HG03354 (cell line): Measurements from ENCODE around the gene CCDC177.
"Not testable (repeated sequence)": the region's sequence is repeated elsewhere in the genome, so short reads cannot be mapped to it uniquely, and the experiment has no call there.

Experiments
- ATAC-seq: cut with Tn5 transposase; IDR thresholded peaks from one replicate; pipeline ENCODE4 v1.9.1; 2021; ENCODE audit warnings: mild to moderate bottlenecking; ENCODE audit not compliant: unreplicated experiment, poor library complexity, severe bottlenecking

CCDC177 gene

DNA sequence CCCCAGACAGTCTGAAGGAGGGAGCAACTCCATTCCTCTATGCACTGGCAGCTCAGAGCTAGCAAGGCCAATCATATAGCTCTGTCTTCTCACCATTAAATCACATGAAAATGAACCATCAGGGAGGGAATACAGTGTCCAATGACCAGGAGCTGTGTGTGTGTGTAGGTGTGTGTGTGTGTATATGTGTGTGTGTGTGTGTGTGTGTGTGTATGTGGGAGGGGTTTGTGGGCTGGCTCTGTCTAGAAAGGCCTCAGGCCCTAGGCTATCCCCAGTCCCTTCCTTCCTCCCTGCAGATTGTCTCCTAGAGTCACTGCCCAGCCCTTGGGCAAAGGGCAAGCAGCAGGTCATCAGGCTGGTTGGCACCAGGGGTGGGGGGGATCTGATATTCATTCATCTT, 31.1 kb upstream of the CCDC177 start:
- ATAC-seq, result no peak

DNA sequence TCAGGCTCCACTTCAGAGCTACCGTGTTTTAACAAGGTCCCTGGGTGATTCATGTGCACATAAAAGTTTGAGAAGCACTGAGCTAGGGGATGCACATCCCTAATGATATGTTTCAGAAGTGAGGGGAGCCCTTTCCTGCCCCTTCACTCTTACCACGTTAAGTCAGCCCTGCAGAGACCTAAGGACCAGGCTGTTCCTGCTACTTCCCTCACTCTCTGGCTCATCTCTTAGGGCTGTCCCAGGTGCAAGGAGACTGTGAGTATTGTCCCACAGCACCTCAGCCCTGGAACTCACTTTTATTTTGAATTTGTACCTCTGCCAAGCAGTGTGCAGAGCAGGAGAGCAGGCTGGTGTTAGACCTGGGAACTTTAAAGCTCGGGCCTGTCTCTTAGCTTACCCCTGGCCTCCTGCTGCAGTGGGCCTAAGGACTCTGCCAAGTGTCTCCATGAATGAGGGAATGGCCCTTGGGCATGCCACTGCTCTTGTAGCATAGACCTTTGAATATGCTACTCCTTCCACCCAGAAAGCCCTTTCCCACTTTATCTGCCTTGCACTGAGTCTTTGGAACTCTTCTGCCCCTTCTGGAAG, 25.7 kb upstream of the CCDC177 start:
- no peak for ATAC-seq

DNA sequence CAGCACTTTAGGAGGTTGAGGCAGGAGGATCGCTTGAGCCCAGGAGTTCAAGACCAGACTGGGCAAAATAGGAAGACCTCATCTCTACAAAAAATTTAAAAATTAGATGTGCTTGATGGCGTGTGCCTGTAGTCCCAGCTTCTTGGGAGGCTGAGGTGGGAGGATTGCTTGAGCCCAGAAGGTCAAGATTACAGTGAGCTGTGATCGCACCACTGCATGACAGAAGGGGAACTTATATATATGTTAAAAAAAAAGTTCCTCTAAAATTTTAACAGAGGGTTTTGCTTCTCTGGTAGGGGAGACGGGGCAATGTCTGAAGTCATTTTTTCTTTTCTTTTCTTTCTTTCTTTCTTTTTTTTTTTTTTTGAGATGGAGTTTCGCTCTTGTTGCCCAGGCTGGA, 24.8 kb upstream of the CCDC177 start:
- not testable (repeated sequence) for ATAC-seq

DNA sequence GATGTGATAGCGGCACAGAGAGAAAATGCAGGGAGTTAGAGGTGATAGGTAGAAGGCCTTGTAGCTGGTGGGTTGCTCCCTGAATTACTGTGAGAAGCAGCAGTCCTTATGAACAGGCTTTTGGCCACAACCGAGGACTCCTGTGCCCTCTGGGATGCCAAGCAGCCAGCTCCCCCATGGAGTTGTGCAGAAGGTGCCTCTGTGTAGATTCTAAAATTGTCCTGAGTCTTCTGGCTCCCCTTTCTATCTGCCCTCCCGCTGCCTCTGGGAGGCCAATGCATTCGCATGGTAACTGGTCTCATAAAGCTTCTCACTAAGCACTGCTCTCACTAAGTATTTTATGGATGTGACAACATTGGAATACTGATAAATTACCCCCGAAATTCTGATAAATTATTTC, 20.7 kb upstream of the CCDC177 start:
- no peak for ATAC-seq

DNA sequence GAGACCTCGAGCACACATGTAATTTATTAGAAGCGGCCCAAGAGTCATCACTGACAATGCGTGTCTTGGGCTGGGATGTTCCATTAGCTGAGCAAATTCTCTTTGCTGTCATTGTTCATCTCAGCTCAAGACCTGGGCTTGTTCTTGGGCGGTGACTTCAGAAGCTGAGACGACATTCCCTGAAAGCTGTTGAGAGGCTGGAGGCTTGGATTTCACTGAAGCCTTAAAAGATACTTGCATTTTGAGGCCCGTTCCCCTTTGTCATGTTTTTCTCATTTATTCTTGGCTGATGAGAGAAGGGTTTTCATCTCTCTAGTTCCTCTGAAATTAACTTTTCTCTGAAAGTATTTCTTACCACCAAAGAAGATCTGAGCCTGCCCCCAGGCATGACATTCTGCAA, 20.2 kb upstream of the CCDC177 start:
- no peak for ATAC-seq

GRCh38 chr14:69593018-69593677, 18.5 kb upstream of the CCDC177 start:
- no peak for ATAC-seq

DNA sequence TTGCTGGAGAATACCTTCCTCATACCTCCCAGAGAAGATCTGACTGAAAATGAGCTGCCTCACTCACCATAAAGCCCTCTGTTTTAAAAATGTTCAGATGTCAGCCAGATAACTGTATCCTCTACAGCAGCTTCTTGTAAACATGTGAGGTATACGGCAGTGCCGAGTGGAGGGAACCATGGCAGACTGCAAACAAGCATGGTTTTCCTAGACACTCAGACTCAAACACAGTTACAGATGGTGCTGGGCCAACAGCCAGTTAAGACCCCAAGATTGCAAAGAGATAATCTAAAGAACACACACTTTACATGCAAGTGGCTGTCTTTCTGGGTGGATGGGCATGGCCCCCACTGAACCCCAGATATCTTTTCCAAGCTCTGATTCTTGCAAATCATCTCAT, 16.6 kb upstream of the CCDC177 start:
- ATAC-seq, result no peak

GRCh38 chr14:69587389-69587788, 12.7 kb upstream of the CCDC177 start:
- ATAC-seq, result no peak

DNA sequence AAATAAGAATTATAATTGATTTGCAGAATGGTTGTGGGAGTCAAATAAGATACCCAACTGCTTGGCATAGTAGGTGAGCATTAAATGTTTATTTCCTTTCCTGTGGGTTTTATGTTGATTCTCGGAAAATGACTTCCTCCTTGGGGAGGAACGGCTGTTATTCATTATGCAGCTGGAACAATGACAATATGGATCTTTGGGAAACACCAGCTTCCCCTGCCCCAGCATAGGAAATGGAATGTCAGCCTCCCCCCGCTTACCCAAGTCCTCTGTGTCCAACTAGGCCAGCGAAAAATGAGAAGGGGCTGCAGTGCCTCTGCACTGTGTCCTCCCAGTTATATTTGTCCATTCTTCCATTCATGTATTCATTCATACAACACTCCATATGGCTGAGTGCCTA, 11.7 kb upstream of the CCDC177 start:
- ATAC-seq, result no peak

GRCh38 chr14:69584389-69584788, 9.7 kb upstream of the CCDC177 start:
- no peak for ATAC-seq

GRCh38 chr14:69582829-69583228, 8.2 kb upstream of the CCDC177 start:
- no peak for ATAC-seq

DNA sequence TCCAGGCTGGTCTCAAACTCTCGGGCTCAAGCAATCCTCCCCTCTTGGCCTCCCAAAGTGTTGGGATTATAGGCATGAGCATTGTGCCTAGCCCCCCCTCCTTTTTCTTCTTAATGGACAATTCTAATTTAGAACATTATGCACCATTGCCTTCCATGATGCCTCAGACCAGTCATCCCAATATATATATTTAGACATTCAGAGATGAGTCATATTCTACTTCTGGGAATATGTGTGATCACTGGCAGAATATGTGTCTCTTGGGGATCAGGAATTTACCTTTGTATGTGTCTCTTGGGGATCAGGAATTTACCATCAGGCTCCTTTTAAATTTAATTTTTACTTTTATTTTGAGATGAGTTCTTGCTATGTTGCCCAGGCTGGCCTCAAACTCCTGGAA, 7.5 kb upstream of the CCDC177 start:
- no peak for ATAC-seq

GRCh38 chr14:69581316-69581935, 6.8 kb upstream of the CCDC177 start:
- no peak for ATAC-seq

GRCh38 chr14:69580009-69580577, 5.4 kb upstream of the CCDC177 start:
- ATAC-seq, result no peak

DNA sequence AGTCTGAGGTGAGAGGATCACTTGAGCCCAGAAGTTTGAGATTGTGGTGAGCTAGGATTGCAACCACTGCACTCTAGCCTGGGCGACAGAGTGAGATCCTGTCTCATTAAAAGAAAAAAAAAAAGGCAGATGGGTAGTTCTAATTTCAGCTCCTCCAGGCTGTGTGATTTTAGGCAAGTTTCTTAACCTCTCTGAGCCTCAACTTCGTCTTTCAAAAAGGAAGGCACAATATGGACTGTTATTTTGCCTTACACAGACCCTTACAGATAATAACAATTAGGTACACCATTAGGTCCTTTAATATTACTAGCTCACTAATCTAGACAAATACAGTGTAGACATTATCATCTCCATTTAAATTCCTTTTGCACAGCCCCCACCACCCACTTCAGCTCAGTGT, 4.8 kb upstream of the CCDC177 start:
- no peak for ATAC-seq

GRCh38 chr14:69574954-69575295, 254 bp upstream of the CCDC177 start:
- no peak for ATAC-seq

DNA sequence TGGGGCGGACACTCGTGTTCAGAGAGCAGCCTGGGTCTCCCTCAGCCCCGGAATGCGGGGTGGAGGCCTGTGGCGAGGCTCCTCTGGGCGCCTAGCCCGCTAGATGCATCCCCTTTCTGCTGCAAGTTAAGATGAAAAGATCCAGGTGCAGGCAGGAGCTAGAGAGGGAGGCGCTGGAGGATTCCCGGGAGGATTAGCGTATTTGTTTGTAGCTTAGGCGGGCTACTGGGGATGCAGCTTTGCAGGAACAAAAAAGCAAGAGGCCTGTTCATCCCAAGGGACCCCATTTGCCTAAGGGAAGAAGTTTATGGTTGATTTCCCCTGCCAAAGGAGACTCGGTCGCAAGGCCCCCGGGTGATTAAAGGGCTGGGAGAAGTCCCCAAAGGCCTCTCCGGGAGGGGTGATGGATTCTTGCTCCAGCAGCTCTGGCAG, 824 bp downstream of the CCDC177 start:
- no peak for ATAC-seq

DNA sequence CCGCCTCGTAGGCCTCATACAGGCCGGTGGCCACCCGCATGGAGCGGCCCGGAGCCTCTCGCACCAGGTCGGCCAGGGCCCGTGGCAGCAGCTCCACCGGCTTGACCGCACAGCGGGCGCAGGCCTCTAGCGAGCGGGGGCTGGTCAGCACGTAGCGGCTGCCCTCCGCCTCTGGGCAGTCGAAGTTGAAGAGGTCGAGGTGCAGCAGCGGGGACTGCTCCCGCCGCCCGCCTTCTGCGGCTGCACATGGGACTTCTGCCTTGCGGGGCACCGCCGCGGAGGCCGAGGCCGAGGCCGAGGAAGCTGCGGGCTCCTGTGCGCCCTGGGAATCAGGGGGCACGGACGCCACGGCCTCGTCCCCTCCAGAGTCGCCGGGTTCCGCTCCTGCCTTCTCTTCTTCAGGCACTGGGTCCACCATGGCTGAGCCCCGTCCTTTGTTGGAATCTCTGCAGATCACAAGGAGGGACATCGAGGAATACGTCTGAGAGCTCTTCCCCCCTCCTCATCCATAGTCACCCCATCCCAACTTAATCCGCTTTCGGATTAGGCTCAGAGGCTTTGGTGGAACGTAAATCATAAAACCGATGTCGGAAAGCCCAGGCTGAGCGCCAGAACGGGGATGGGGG, 1.4 kb downstream of the CCDC177 start:
- ATAC-seq, result no peak

GRCh38 chr14:69572841-69573135, 1.9 kb downstream of the CCDC177 start:
- ATAC-seq, result no peak

DNA sequence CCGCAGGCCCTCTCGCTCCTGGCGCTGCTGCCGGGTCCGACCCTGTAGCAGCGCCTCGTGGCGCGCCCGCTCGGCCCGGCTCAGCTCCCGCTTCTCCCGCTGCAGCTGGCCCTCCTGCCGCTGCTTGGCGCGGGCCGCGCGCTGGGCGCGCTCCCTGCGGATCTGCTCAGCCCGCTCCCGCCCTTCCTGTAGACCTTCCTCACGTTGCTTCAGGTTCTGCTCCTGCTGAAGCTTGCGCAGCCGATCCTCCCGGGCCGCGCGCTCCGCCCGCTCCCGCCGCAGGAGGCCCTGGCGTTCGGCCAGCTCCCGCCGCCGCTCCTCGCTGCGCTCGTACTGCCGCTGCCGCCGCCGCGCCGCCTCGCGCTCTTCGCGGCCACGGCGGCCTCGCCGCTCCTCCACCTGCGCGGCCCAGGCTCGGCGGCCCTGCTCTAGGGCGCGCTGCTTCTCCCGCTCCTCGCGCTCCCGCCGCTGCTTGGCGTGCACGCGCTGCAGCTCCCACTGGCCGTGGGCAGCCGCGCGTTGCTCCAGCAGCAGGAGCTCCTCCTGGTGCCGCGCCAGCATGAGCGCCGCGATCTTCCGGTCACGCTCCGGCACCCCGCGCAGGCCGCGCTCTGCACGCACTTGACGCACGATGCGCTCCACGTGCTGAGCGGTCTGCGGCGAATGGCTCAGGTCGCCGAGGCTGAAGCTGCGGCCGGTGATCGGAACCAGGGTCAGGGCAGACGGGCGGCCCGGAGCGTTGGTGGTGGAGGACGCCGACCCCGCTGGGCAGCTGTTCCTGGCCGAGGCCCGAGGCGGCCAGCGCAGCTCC, 2.4 kb downstream of the CCDC177 start:
- no peak for ATAC-seq
